Measurements from ENCODE around the gene FOXJ3.

DNA sequence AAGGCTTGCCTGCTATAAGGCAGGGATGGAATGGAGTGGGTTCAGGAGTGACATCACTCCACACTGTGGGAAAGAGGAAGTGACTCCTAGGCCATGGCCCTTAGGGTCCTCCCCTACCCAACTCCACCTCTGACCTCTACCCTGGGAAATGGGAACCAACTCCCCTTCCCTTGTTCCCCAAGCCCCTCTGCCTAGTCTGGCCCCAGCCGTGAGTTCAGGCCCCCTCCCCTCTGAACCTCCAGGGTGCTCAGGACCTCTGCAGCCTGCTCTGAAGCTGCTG lies 166.7 kb downstream of the FOXJ3 start:
- TF ChIP-seq, protein P1, sequence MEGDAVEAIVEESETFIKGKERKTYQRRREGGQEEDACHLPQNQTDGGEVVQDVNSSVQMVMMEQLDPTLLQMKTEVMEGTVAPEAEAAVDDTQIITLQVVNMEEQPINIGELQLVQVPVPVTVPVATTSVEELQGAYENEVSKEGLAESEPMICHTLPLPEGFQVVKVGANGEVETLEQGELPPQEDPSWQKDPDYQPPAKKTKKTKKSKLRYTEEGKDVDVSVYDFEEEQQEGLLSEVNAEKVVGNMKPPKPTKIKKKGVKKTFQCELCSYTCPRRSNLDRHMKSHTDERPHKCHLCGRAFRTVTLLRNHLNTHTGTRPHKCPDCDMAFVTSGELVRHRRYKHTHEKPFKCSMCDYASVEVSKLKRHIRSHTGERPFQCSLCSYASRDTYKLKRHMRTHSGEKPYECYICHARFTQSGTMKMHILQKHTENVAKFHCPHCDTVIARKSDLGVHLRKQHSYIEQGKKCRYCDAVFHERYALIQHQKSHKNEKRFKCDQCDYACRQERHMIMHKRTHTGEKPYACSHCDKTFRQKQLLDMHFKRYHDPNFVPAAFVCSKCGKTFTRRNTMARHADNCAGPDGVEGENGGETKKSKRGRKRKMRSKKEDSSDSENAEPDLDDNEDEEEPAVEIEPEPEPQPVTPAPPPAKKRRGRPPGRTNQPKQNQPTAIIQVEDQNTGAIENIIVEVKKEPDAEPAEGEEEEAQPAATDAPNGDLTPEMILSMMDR (IDR thresholded peaks at IDR 0.05): no peak
- no peak for TF ChIP-seq POLR2A (IDR thresholded peaks at IDR 0.05)

Measured in uterus (tissue), 2 donors.